ENCODE data around the gene SH2D1A.
"Not testable (repeated sequence)": the region's sequence is repeated elsewhere in the genome, so short reads cannot be mapped to it uniquely, and the experiment has no call there.

The SH2D1A gene

GRCh38 chrX:124332481-124333424, 13.6 kb upstream of the SH2D1A start, which contains the start of gene TEX13D:
Gene TEX13D (plus strand): TSS chrX:124332660. CDS start chrX:124332918, 258 bp downstream.
- TF ChIP-seq CTCF (IDR thresholded peaks at IDR 0.05; ENCODE audit: extremely low read depth, insufficient read depth, missing control alignments): no peak
- no peak for DNase-seq (ENCODE audit: low spot score)
- in situ Hi-C loops (cut with MboI; ENCODE audit: low pct_unique_long_range_greater_than_20kb, low sequenced_read_pairs, unreplicated experiment): no loop called here

- no peak for DNase-seq (ENCODE audit: low spot score)
- no peak for TF ChIP-seq CTCF (IDR thresholded peaks at IDR 0.05; ENCODE audit: extremely low read depth, insufficient read depth, missing control alignments)
- in situ Hi-C loops (cut with MboI; ENCODE audit: low pct_unique_long_range_greater_than_20kb, low sequenced_read_pairs, unreplicated experiment): no loop called here
Measured at GRCh38 chrX:124333862-124334261, 12.5 kb upstream of the SH2D1A start.

- in situ Hi-C loops (cut with MboI; ENCODE audit: low pct_unique_long_range_greater_than_20kb, low sequenced_read_pairs, unreplicated experiment); DNase-seq (ENCODE audit: low spot score): not testable (repeated sequence)
Measured at GRCh38 chrX:124334555-124334954, 11.8 kb upstream of the SH2D1A start.

GRCh38 chrX:124335598-124335997, 10.8 kb upstream of the SH2D1A start:
- in situ Hi-C loops (cut with MboI; ENCODE audit: low pct_unique_long_range_greater_than_20kb, low sequenced_read_pairs, unreplicated experiment): no loop called here
- DNase-seq (ENCODE audit: low spot score): no peak
- no peak for TF ChIP-seq CTCF (IDR thresholded peaks at IDR 0.05; ENCODE audit: extremely low read depth, insufficient read depth, missing control alignments)

GRCh38 chrX:124337916-124338315, 8.4 kb upstream of the SH2D1A start:
- in situ Hi-C loops (cut with MboI; ENCODE audit: low pct_unique_long_range_greater_than_20kb, low sequenced_read_pairs, unreplicated experiment): no loop called here
- TF ChIP-seq CTCF (IDR thresholded peaks at IDR 0.05; ENCODE audit: extremely low read depth, insufficient read depth, missing control alignments): no peak
- no peak for DNase-seq (ENCODE audit: low spot score)

GRCh38 chrX:124338733-124339514, 7.4 kb upstream of the SH2D1A start:
- TF ChIP-seq CTCF (IDR thresholded peaks at IDR 0.05; ENCODE audit: extremely low read depth, insufficient read depth, missing control alignments): no peak
- in situ Hi-C loops (cut with MboI; ENCODE audit: low pct_unique_long_range_greater_than_20kb, low sequenced_read_pairs, unreplicated experiment): no loop called here
- no peak for DNase-seq (ENCODE audit: low spot score)
